NB4 (cell line): ENCODE results near the gene TCF12.

Experiments used
- CTCF ChIP-seq: IDR thresholded peaks from one replicate; pipeline ENCODE4 v1.5.1; 2012; ENCODE audit warnings: low read depth, low read length
- MAX ChIP-seq: IDR thresholded peaks from 2 replicates; pipeline ENCODE4 v1.6.1; 2011; ENCODE audit warnings: low read depth, low read length
- MYC ChIP-seq: IDR thresholded peaks from 2 replicates; pipeline ENCODE4 v1.6.1; 2011; ENCODE audit warnings: low read depth, low read length
- POLR2A ChIP-seq: IDR thresholded peaks from 2 replicates; pipeline ENCODE4 v1.6.1; 2011; ENCODE audit warnings: mild to moderate bottlenecking; ENCODE audit not compliant: insufficient read length; ENCODE audit errors: extremely low read depth

- TF ChIP-seq CTCF (no peak), MYC (no peak), POLR2A (no peak), MAX (no peak)
Observed at GRCh38 chr15:57094321-57095257, 176.1 kb downstream of the TCF12 start.
